GM23248 (cell line): Measurements from ENCODE around the gene RAE1. TPM values are rescaled to one million over a fixed set of nuclear protein-coding genes. Genes with fewer than 3 reads are reported as not detected.

Source experiments
- DNase-seq: peaks from one replicate; pipeline ENCODE4 v3.0.0-alpha.2; 2015
- H2AFZ ChIP-seq: fragments of 200-600 bp; sonication (generic); 2 replicates; pipeline ENCODE4 v1.6.1; 2016; ENCODE audit warnings: antibody characterized with exemption
- H3F3A ChIP-seq: fragments of 200-600 bp; sonication (generic); 2 replicates; pipeline ENCODE4 v1.6.1; 2016; ENCODE audit warnings: mild to moderate bottlenecking, antibody characterized with exemption, mixed run types; ENCODE audit not compliant: insufficient read depth
- H3K27ac ChIP-seq: fragments of 200-600 bp; sonication (generic); 2 replicates; pipeline ENCODE4 v1.5.1; 2016; ENCODE audit warnings: mild to moderate bottlenecking
- H3K27me3 ChIP-seq: fragments of 200-600 bp; sonication (generic); replicated peaks from 2 replicates; pipeline ENCODE4 v1.6.1; 2016; ENCODE audit warnings: mild to moderate bottlenecking; ENCODE audit not compliant: insufficient read depth
- H3K36me3 ChIP-seq: fragments of 200-600 bp; sonication (generic); 2 replicates; pipeline ENCODE4 v1.6.1; 2016; ENCODE audit warnings: low read depth, mild to moderate bottlenecking
- H3K4me1 ChIP-seq: fragments of 200-600 bp; sonication (generic); 2 replicates; pipeline ENCODE4 v1.6.1; 2016; ENCODE audit warnings: mild to moderate bottlenecking; ENCODE audit not compliant: insufficient read depth
- H3K4me2 ChIP-seq: fragments of 200-600 bp; sonication (generic); one replicate; pipeline ENCODE4 v1.6.1; 2016; ENCODE audit warnings: mild to moderate bottlenecking; ENCODE audit not compliant: unreplicated experiment
- H3K4me3 ChIP-seq: fragments of 200-600 bp; sonication (generic); 2 replicates; pipeline ENCODE4 v1.5.1; 2016; ENCODE audit warnings: mild to moderate bottlenecking
- H3K79me2 ChIP-seq: fragments of 200-600 bp; sonication (generic); 2 replicates; pipeline ENCODE4 v1.6.1; 2016; ENCODE audit warnings: mild to moderate bottlenecking; ENCODE audit not compliant: insufficient read depth
- H3K9ac ChIP-seq: fragments of 200-600 bp; sonication (generic); 2 replicates; pipeline ENCODE4 v1.6.1; 2016; ENCODE audit warnings: mild to moderate bottlenecking
- H3K9me2 ChIP-seq: fragments of 200-600 bp; sonication (generic); 2 replicates; pipeline ENCODE4 v1.6.1; 2016; ENCODE audit warnings: mixed run types, mild to moderate bottlenecking, moderate library complexity; ENCODE audit not compliant: insufficient read depth
- H3K9me3 ChIP-seq: fragments of 200-600 bp; sonication (generic); one replicate; pipeline ENCODE4 v1.6.1; 2017; ENCODE audit warnings: low read depth
- H4K20me1 ChIP-seq: fragments of 200-600 bp; sonication (generic); 2 replicates; pipeline ENCODE4 v1.6.0; 2016; ENCODE audit not compliant: insufficient read depth
- EZH2 ChIP-seq: fragments of 200-600 bp; sonication (generic); IDR thresholded peaks from 2 replicates; pipeline ENCODE4 v1.6.1; 2018; ENCODE audit warnings: antibody characterized with exemption, mild to moderate bottlenecking; ENCODE audit not compliant: insufficient read depth, poor library complexity, severe bottlenecking
- EZH2phosphoT487 ChIP-seq: fragments of 200-600 bp; sonication (generic); IDR thresholded peaks from 2 replicates; pipeline ENCODE4 v1.6.1; 2018; ENCODE audit warnings: antibody characterized with exemption, moderate library complexity, mild to moderate bottlenecking, low read depth; ENCODE audit not compliant: insufficient read depth
- WGBS, 2 experiments: methylation state at CpG; one replicate each; pipeline ENCODE4 v1.1.6; 2015 to 2017; ENCODE audit warnings: low lambda C conversion rate in 2 of 2, low coverage in 1 of 2; ENCODE audit errors: missing lambda C conversion rate in 2 of 2; 5-methylcytosine and 5-hydroxymethylcytosine counted together
- in situ Hi-C: fragments of 300-500 bp; cut with MboI; formaldehyde crosslinking; loops from 2 replicates; pipeline ENCODE4 v1.15.0; 2020
- polyA plus RNA-seq: library from polyadenylated mRNA; unstranded; fragments of >200 nt; fragmentation: Nextera tagmentation; extraction: Ambion mirVana; gene quantifications from 2 replicates; pipeline ENCODE4 v1.2.1, GENCODE V29; 2016
- total RNA-seq: library from RNA; depleted of rRNA; stranded (reverse); fragments of >200 nt; shearing (Covaris generic); gene quantifications from 2 replicates; pipeline ENCODE4 v1.2.3, GENCODE V29; 2014

The RAE1 gene
- total and polyA plus RNA-seq, 2 experiments from 2014 or later: 34.7 to 54.8 TPM

DNA sequence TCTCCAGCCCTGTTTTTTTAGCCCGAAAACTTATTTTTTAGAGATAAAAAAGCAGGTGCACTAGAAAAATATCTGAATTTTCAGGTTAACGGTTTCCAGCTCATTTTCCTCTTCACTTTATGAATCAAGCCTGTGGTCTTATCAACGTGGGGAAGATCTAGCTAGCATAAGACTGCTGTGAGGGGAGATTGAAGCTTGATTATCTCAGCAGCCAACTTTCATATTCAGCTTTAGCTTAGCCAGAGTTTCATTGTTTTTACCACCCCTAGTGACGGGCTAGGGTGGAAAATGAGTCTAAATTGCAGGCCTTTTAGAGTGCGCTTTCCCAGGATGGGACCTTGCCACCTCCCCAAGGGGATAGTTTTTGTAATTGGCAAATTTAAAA, 28.2 kb downstream of the RAE1 start:
- Histone ChIP-seq H2AFZ (no peak overlapping the region), H3K79me2 (no peaks in the 10 kb centered on the region), H3K27ac (no peak overlapping the region), H3K9me2 (no peaks in the 10 kb centered on the region), H3K27me3 (no peaks in the 10 kb centered on the region), H3F3A (peaks cover 14% of the 10 kb centered on the region; the same call in 1 of the 2 replicates), H3K36me3 (peaks cover 14% of the 10 kb centered on the region; the same call in 1 of the 2 replicates), H3K9me3 (no peaks in the 10 kb centered on the region), H3K4me2 (no peak overlapping the region), H4K20me1 (no peaks in the 10 kb centered on the region), H3K4me1 (no peaks in the 10 kb centered on the region), H3K4me3 (no peak overlapping the region), H3K9ac (no peak overlapping the region)
- WGBS, 2 experiments: 76 to 79% methylated on average over 5 of the region's 5 CpGs
- TF ChIP-seq EZH2 (no peak), EZH2phosphoT487 (no peak)
- in situ Hi-C loops: no loop called here
- DNase-seq: no peak

DNA sequence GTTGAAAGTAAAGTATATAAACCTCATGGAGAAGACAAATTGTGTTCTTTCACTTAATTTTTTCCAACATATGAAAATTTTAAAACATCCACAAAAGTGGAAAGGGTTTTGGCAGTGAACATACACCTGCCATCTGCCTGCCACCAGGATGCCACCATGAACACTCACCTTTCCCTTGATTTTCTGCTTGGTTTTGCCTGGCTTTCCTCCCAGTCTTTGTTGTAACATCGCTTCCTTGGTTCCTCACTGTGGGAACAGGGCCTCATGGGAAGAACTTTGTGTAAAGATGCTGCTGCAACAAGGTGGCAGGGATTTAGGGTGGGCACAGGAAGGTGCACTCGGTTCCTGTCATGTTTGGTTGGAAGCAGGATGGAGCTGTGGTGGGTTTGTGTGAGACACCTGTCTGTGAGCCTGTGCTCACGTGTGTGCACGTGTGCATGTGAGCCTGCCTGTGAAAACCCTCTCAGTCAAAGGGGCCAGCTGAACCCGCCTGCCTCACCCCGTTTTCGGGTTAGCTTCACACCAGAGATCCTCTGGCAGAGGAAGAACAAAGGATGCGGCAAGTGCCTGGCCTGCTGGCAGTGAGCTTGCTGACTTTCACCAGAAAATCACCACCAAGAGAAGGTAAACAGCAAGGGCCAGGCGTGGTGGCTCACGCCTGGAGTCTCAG, 29.2 kb downstream of the RAE1 start:
- in situ Hi-C loops: loop anchor here (10.0 kb wide), 2 partner anchors 95 to 825 kb away; no protein-coding TSS in a partner anchor
- 86 to 92% methylated on average over 10 of the region's 10 CpGs for WGBS, 2 experiments

DNA sequence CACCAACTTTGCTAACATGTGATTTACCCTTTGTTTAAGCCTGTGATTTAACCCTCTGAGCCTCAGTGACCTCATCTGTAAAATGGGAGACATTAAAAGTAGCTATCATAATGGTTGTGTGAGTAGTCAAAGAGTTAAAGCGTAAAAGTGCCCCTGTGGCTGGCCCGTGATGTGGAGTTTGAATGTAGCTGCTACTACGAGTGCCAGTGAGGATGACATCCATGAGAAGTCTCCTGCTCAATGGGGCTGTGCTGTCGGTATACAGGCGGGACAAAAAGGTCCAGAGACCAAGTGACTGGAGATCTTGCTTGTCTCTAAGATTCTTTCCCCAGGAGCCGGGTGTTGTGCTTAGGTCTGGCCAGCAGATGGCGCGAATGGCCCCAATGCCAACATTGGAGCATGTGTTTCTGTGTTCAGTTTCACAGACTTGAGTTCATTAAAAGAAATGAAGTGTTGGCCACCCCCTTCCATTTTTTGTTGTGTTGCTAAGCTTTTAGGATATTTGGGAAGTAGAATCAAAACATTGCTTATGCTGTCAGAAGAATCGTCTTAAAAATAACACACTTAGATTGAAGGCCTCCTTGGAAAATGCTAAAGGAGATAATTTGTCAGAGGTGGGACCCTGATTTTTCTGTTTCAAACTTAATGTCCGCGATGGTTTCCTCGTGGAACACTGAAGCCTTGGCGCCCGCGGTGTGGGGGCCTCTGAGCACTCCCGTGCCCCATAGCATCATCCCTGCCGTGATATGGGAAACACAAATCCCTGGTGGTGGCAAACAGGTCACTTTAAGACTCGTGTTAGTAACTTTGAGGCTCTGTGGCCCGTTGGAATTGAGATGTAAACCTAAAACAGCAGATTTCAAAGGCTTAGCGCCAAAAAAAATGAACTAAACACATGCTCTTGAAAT, 30.8 kb downstream of the RAE1 start:
- no peaks in the 10 kb centered on the region for H4K20me1 ChIP-seq
- H3K4me2 ChIP-seq: no peak overlapping the region
- H3K4me3 ChIP-seq: no peak overlapping the region
- no peaks in the 10 kb centered on the region for H3K4me1 ChIP-seq
- no peak for TF ChIP-seq EZH2
- no peak for TF ChIP-seq EZH2phosphoT487
- peak; percentile 74 for DNase-seq
- no peaks in the 10 kb centered on the region; the same call in 1 of the 2 replicates for H3K36me3 ChIP-seq
- in situ Hi-C loops: loop anchor here (10.0 kb wide), 2 partner anchors 93 to 823 kb away; no protein-coding TSS in a partner anchor
- H3K27ac ChIP-seq: no peak overlapping the region
- 33 to 34% methylated on average over 20 of the region's 20 CpGs for WGBS, 2 experiments
- no peaks in the 10 kb centered on the region for H3K27me3 ChIP-seq
- H3K9me2 ChIP-seq: no peaks in the 10 kb centered on the region
- H3K79me2 ChIP-seq: no peaks in the 10 kb centered on the region
- H3K9me3 ChIP-seq: no peaks in the 10 kb centered on the region
- H2AFZ ChIP-seq: no peak overlapping the region
- H3F3A ChIP-seq: peaks cover 12% of the 10 kb centered on the region; the same call in 1 of the 2 replicates
- H3K9ac ChIP-seq: no peak overlapping the region

More for the DNA sequence above, 29.2 kb downstream of the RAE1 start:
- no peaks in the 10 kb centered on the region for H4K20me1 ChIP-seq
- no peak for TF ChIP-seq EZH2
- no peak for TF ChIP-seq EZH2phosphoT487
- H3K4me3 ChIP-seq: no peak overlapping the region
- no peaks in the 10 kb centered on the region for H3K27me3 ChIP-seq
- H3K79me2 ChIP-seq: no peaks in the 10 kb centered on the region
- H2AFZ ChIP-seq: no peak overlapping the region
- H3K9me3 ChIP-seq: no peaks in the 10 kb centered on the region
- no peak overlapping the region for H3K9ac ChIP-seq
- H3K9me2 ChIP-seq: no peaks in the 10 kb centered on the region
- H3K4me2 ChIP-seq: no peak overlapping the region
- DNase-seq: no peak
- H3K4me1 ChIP-seq: no peaks in the 10 kb centered on the region
- H3K27ac ChIP-seq: no peak overlapping the region
- peaks cover 9% of the 10 kb centered on the region; the same call in 1 of the 2 replicates for H3K36me3 ChIP-seq
- peaks cover 14% of the 10 kb centered on the region; the same call in 1 of the 2 replicates for H3F3A ChIP-seq

DNA sequence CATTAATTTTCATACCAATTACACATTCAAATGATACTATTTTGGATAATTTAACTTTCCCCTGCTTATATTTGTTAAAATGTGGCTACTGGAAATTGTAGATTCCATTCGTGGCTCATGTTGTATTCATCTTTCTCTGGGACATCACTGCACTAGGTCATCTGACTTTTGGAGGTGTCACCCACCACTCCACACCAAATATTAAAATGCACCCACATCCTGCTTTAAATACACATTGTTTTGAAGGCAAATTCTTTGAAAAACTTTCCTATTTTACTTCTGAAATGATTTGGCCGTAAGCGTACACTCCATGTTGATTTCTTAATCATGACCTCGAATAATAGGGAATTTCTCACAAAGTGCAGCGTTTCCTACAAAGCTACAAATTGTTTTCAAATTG, 31.5 kb downstream of the RAE1 start:
- no peaks in the 10 kb centered on the region for H3K27me3 ChIP-seq
- H3K9ac ChIP-seq: no peak overlapping the region
- H3K27ac ChIP-seq: no peak overlapping the region
- no peaks in the 10 kb centered on the region for H4K20me1 ChIP-seq
- H3K36me3 ChIP-seq: no peaks in the 10 kb centered on the region; the same call in 1 of the 2 replicates
- TF ChIP-seq EZH2phosphoT487 (no peak), EZH2 (no peak)
- in situ Hi-C loops: loop anchor here (10.0 kb wide), 2 partner anchors 92 to 822 kb away; no protein-coding TSS in a partner anchor
- no peaks in the 10 kb centered on the region for H3K9me2 ChIP-seq
- H3K4me3 ChIP-seq: no peak overlapping the region
- no peaks in the 10 kb centered on the region for H3K79me2 ChIP-seq
- H3F3A ChIP-seq: peaks cover 11% of the 10 kb centered on the region; the same call in 1 of the 2 replicates
- no peaks in the 10 kb centered on the region for H3K4me1 ChIP-seq
- no peak overlapping the region for H2AFZ ChIP-seq
- no peak for DNase-seq
- H3K9me3 ChIP-seq: no peaks in the 10 kb centered on the region
- WGBS, 2 experiments: 73 to 77% methylated on average over 5 of the region's 5 CpGs
- no peak overlapping the region for H3K4me2 ChIP-seq
